Measurements from ENCODE around the gene NBPF14.

Gene NBPF14

Small RNAs within 50 kb of the gene (small RNA-seq; reads per million reads assigned to genes)
- 0.47 to 1.5 reads per million in 2 experiments for gene RF00003

All from SK-N-DZ (cell line).